GM18868 (cell line): Measurements from ENCODE around the gene ARHGAP10.
A peak's percentile ranks its signal among the peaks of the same experiment; 100 is the strongest.
"Not testable (repeated sequence)": the region's sequence is repeated elsewhere in the genome, so short reads cannot be mapped to it uniquely, and the experiment has no call there.

ENCODE experiments used
- ATAC-seq: cut with Tn5 transposase; IDR thresholded peaks from one replicate; pipeline ENCODE4 v1.9.1; 2021; ENCODE audit warnings: mild to moderate bottlenecking, moderate library complexity; ENCODE audit not compliant: unreplicated experiment

Gene ARHGAP10

DNA sequence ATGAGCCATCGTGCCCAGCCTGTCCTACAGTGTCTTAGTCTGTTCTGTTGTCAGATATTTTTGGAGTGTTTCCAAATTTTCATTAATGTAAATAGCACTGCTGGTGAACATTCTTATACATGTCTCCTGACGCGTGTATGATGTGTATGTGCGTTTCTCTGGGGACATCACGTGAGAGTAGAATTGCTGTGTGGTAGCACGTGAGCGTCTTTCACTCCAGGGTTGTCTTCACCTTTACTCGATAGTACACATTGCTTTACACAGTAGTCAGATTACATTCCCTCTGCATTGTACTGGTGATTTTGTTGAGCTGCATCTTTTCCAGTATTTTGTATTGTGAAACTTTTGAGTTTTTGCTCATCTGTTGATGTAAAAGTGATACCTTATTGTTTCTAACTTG is 60.0 kb downstream of the ARHGAP10 start:
- no peak for ATAC-seq

- peak; percentile 52 for ATAC-seq
These were observed 61.9 kb downstream of the ARHGAP10 start for GRCh38 chr4:147793569-147794313.

DNA sequence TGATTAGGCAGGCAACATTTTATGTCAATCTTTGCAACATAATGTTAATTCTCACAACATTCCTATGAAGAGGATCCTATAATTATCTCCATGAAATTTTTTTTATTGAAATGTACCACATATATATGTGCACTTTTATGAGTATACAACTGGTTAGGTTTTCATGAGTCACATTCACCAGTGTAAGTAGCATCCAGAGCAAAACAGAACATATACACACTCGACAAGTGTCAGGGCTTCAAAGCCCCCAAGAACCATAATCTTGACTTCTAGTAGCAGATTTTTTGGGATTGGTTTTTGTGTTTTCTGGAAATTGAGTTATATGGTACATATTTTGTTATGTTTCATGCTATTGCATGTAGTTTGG is 62.4 kb downstream of the ARHGAP10 start:
- peak; percentile 37 for ATAC-seq

DNA sequence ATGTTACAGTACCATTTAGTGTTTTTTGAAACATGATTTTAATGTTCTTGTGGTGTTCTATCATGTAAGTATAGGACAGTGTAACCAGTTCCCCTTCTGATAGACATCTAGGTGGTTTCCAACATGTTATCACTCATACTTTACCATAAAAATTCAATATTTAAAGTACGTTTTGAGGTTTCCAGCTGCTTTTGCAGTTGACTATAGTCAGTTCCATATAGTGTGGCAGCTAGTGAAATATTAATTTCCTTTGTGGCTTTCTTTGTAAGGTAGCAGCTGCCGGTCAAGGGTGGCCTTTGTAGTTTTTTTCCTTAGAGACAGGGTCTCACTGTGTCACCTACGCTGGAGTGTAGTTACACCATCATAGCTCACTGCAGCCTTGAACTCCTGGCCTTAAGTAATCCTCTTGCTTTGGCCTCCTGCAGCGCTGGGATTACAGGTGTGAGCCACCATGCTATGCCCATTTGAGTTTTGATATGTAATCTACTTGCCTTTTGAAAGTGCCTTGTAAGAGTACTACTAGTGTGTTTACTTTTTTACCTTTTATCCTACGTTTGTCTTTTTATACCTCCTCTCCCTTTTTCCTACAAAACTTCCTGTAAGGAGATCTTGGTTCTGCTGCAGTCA is 63.0 kb downstream of the ARHGAP10 start:
- peak; percentile 71 for ATAC-seq

DNA sequence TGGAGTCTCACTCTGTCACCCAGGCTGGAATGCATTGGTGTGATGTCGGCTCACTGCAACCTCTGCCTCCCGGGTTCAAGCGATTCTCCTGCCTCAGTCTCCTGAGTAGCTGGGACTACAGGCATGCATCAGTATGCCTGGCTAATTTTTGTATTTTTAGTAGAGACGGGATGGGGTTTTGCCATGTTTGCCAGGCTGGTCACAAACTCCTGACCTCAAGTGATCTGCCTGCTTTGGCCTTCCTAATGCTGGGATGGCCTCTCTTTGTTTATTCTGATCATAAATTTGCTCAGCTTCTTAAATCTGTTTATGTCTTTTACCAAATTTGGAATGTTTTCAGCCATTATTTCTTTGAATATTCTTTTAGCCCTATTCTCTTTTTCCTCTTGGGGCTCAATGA is 67.2 kb downstream of the ARHGAP10 start:
- ATAC-seq = not testable (repeated sequence)

- ATAC-seq = peak; percentile 99
These were observed 68.2 kb downstream of the ARHGAP10 start for GRCh38 chr4:147799986-147800555.

DNA sequence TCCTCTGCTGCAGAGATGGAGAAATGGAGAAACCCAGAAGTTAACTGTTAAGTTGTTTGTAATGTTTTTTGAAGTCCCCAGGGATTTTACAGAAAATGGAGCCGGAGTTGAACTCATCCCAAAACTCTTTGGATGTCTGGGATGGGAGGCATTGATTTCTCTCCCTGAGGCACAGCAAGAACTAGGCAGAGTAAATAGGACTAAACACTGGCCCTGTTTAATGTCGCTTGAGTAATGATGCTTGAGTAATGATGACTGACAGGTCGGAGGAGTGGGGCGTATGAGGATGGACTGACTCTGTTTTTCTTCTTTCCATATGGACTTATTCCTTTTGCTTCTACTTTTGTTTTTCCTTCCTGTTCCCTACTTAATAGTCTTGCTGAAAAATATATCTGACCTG is 69.9 kb downstream of the ARHGAP10 start:
- no peak for ATAC-seq

- ATAC-seq = no peak
These were observed 70.5 kb downstream of the ARHGAP10 start for GRCh38 chr4:147802346-147802745.

DNA sequence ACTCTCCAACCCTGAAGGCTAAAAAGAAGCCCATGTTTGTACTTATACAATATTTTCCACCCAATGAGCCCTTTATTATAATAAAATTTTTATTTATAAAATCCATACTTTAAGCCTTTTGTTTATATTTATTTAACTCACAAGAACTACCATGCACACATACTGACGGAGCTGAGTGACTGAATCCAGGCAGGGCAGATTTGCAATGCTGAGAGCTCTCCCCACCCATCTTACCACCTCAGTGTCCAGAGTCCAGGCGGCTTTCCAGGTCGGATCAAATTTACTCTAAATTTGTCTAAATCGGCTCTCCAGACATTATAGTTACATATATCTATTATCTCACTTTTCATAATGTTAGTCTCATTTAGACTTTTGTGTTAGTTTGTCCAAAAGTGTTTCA is 74.1 kb downstream of the ARHGAP10 start:
- ATAC-seq = no peak

GRCh38 chr4:147808447-147808846 is 76.6 kb downstream of the ARHGAP10 start:
- ATAC-seq = no peak

- ATAC-seq = no peak
These were observed 77.3 kb downstream of the ARHGAP10 start for GRCh38 chr4:147809211-147809610.

DNA sequence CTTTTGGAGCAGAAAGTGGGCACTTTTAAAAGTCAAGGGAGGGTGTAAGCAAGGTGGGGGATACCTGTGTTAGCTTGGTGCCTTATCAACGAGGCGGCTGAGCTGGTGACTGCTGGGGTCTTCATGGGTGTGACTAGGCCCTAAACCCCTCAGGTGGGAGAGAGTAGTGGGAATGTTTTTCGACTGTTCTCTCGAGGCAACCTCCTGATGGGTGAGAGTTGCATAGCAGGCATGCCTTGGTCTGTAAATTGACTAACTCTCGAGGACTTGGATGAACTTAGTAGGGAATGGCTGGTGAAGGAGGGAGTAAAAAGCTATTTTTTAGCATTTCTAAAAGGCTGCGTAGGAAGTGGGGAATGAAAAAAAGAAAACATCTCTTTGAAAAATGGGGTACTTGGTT is 80.0 kb downstream of the ARHGAP10 start:
- no peak for ATAC-seq

- ATAC-seq = no peak
These were observed 81.4 kb downstream of the ARHGAP10 start for GRCh38 chr4:147813109-147813773.

DNA sequence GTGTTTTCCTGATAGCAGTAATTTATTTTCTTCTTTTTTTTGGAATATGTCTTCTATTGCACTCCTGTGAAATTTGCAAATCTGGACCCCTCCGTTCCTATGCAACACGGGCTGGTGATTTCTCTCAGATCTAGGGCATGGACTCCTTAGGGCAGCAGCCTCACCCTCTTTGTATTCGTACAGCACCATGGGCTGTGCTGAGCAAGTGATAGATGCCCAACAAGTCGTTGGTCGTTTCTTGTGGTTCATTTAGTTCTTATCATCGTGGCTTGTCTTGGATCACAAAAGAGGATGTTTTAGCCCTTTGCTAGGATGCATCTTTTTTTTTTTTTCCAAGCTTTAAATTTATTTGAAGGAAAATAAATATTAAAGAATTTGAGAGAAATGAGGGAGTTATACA is 82.1 kb downstream of the ARHGAP10 start:
- ATAC-seq = no peak

DNA sequence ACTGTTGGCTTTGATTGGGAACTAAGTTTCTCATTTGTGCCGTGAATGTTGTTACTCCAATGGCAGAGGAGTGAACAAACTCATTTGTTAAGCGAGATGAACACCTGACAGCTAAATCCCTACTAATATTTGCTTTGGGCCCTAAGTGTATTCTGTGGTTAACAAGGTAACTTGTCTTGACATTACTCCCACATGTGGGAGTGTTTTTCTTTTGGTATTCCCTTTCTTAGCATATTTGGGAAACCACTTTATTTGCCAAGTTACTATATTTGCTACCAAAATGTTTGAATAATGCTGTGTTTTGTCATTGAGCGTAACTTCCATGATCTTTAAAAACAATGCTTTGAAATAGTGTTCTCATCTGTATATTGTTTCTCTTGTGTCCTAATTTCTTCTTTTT is 82.5 kb downstream of the ARHGAP10 start:
- ATAC-seq = no peak

GRCh38 chr4:147815741-147816140 is 83.9 kb downstream of the ARHGAP10 start:
- ATAC-seq = no peak

DNA sequence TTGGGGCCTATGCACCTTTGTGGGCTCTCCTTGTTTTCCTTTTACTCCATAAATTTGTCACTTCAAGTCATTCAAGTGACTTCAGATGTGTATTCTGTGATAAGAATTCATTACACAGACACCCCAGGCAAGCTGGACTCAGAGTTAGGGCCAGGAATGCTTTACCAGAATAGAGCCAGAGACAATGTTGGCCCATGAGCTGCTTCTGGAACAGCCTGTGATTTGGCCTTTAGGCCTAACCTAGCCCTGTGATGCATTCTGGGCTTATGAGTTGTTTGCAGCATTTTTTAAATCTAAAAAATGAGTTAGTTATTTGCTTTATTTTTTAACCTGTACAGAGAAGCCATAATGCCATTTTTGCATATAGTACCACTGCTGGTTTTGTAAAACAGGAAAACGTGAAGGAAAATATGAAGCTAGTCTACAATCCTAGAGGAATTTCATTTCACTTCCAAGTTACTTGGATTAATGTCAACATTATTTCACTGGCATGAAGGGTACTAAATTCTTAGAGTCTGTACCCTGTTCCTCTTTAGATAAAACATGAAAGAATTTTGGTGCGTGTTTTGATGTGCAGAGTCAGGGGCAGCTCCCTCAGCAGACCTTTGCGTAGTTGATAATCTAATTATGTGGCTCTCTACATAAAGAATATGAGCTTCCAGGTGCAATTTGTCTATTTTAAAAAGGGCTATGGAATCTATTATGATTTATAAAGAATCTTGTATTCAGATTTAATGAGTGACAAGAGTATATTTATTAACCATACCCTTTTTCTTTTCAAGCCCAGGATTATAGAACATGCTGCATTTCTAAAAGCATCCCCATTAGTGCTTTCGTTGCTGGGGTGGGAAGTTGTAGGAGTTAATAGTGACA is 84.7 kb downstream of the ARHGAP10 start:
- no peak for ATAC-seq

DNA sequence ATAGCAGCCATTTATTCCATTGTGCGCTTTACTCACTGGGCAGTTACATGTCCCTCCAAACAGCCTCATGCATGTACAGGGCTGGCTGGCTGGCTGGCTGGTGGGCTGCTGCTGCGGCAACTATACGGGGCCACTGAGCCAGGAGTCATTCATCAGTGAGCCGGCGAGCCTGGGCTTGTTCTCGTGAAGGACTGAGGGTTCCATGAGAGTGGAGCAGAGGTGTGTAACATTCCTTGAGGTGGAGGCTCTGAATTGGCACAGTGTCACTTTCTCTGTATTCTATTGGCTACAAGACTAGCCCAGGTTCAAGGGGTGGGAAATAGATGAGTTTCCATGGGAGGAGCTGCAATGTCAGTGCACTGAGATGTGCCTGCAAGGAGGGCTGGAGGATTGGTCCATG is 89.1 kb downstream of the ARHGAP10 start:
- no peak for ATAC-seq

DNA sequence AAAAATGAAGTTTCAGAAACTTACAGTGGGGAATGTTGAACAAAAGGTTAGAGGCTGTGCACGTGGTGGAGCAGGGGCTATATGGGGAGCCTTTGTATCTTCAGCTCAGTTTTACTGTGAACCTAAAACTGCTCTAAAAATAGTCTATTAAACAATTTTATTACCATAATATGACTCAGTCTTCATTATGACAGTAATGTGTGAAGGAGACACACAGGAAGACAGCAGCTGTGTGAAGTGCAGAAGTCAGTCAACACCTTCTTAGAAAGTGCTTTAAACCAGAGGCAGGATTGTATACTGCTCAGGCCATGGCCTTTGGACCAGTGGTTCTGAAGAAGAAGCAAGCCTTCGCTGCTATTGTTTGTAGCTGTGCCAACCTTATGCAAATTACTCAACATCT is 89.7 kb downstream of the ARHGAP10 start:
- ATAC-seq = peak; percentile 88

GRCh38 chr4:147822128-147822527 is 90.2 kb downstream of the ARHGAP10 start:
- peak; percentile 15 for ATAC-seq

- ATAC-seq = no peak
These were observed 91.2 kb downstream of the ARHGAP10 start for GRCh38 chr4:147823130-147823529.
